ENCODE measurements around the gene ZNF888. TPM values are rescaled to one million over a fixed set of nuclear protein-coding genes. Genes with fewer than 3 reads are reported as not detected.

The ZNF888 gene
- total RNA-seq, 2 experiments from 2014 or later: 8.5 to 9.0 TPM

- H3K27ac ChIP-seq (ENCODE audit: low read depth, low read length, poor library complexity, severe bottlenecking): no peak overlapping the region
- H3K4me2 ChIP-seq (ENCODE audit: low read length): no peak overlapping the region
- no peaks in the 10 kb centered on the region for H3K9me2 ChIP-seq (ENCODE audit: insufficient read depth, low read length)
- TF ChIP-seq, protein P1, sequence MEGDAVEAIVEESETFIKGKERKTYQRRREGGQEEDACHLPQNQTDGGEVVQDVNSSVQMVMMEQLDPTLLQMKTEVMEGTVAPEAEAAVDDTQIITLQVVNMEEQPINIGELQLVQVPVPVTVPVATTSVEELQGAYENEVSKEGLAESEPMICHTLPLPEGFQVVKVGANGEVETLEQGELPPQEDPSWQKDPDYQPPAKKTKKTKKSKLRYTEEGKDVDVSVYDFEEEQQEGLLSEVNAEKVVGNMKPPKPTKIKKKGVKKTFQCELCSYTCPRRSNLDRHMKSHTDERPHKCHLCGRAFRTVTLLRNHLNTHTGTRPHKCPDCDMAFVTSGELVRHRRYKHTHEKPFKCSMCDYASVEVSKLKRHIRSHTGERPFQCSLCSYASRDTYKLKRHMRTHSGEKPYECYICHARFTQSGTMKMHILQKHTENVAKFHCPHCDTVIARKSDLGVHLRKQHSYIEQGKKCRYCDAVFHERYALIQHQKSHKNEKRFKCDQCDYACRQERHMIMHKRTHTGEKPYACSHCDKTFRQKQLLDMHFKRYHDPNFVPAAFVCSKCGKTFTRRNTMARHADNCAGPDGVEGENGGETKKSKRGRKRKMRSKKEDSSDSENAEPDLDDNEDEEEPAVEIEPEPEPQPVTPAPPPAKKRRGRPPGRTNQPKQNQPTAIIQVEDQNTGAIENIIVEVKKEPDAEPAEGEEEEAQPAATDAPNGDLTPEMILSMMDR (conservative IDR thresholded peaks at IDR 0.05; ENCODE audit: low read length): no peak
- TF ChIP-seq EZH2phosphoT487 (IDR thresholded peaks at IDR 0.05; ENCODE audit: borderline replicate concordance, low read depth, low read length): no peak
- ChIA-PET POLR2A (no interaction called here), CTCF (ENCODE audit: unreplicated experiment) (no interaction called here)
- no TSS peak for BruUV-seq (replicated peaks)
- H3K4me1 ChIP-seq (ENCODE audit: insufficient read depth, low read length, poor library complexity, severe bottlenecking): peaks cover 17% of the 10 kb centered on the region
- H3K4me3 ChIP-seq (ENCODE audit: low read depth, low read length, poor library complexity, severe bottlenecking): no peak overlapping the region
- no peaks in the 10 kb centered on the region for H4K20me1 ChIP-seq (ENCODE audit: insufficient read depth, low read length)
- H3K36me3 ChIP-seq (ENCODE audit: insufficient read depth, low read length): peaks cover 63% of the 10 kb centered on the region
- intact Hi-C loops (cut with micrococcal nuclease; ENCODE audit: unreplicated experiment): no loop called here
- peaks cover 18% of the 10 kb centered on the region; the same call in 1 of the 2 replicates for H3K79me2 ChIP-seq (ENCODE audit: insufficient read depth, low read depth, low read length)
- no peaks in the 10 kb centered on the region for H3K9me3 ChIP-seq (ENCODE audit: low read length)
- DNase-seq (ENCODE audit: low spot score): no peak
- H2AFZ ChIP-seq (ENCODE audit: low read length): no peak overlapping the region
Measured at GRCh38 chr19:52959613-52960295, 36.5 kb upstream of the ZNF888 start.

- intact Hi-C loops (cut with micrococcal nuclease; ENCODE audit: unreplicated experiment): no loop called here
- Histone ChIP-seq H3K36me3 (ENCODE audit: insufficient read depth, low read length) (peaks cover 81% of the 10 kb centered on the region), H3K79me2 (ENCODE audit: insufficient read depth, low read depth, low read length) (peaks cover 18% of the 10 kb centered on the region; the same call in 1 of the 2 replicates), H3K4me2 (ENCODE audit: low read length) (no peak overlapping the region), H3K9me2 (ENCODE audit: insufficient read depth, low read length) (no peaks in the 10 kb centered on the region), H3K4me1 (ENCODE audit: insufficient read depth, low read length, poor library complexity, severe bottlenecking) (peaks cover 9% of the 10 kb centered on the region), H2AFZ (ENCODE audit: low read length) (no peak overlapping the region), H3K4me3 (ENCODE audit: low read depth, low read length, poor library complexity, severe bottlenecking) (no peak overlapping the region), H4K20me1 (ENCODE audit: insufficient read depth, low read length) (no peaks in the 10 kb centered on the region), H3K9me3 (ENCODE audit: low read length) (0 out of 2 replicates have a peak, but pooled peaks cover 4% of the 10 kb centered on the region), H3K27ac (ENCODE audit: low read depth, low read length, poor library complexity, severe bottlenecking) (no peak overlapping the region)
- CTCF ChIA-PET (ENCODE audit: unreplicated experiment): no interaction called here
- no TSS peak for BruUV-seq (replicated peaks)
- POLR2A ChIA-PET: no interaction called here
- DNase-seq (ENCODE audit: low spot score): no peak
- TF ChIP-seq, protein P1 (conservative IDR thresholded peaks at IDR 0.05; ENCODE audit: low read length): no peak
- TF ChIP-seq EZH2phosphoT487 (IDR thresholded peaks at IDR 0.05; ENCODE audit: borderline replicate concordance, low read depth, low read length): no peak
Measured at GRCh38 chr19:52957591-52957990, 34.4 kb upstream of the ZNF888 start.

GRCh38 chr19:52956917-52957316 lies 33.7 kb upstream of the ZNF888 start:
- Histone ChIP-seq H3K36me3 (ENCODE audit: insufficient read depth, low read length) (peaks cover 88% of the 10 kb centered on the region), H4K20me1 (ENCODE audit: insufficient read depth, low read length) (no peaks in the 10 kb centered on the region), H2AFZ (ENCODE audit: low read length) (no peak overlapping the region), H3K27ac (ENCODE audit: low read depth, low read length, poor library complexity, severe bottlenecking) (no peak overlapping the region), H3K9me3 (ENCODE audit: low read length) (peaks cover 9% of the 10 kb centered on the region; the same call in 1 of the 2 replicates), H3K79me2 (ENCODE audit: insufficient read depth, low read depth, low read length) (peaks cover 13% of the 10 kb centered on the region; the same call in 1 of the 2 replicates), H3K4me1 (ENCODE audit: insufficient read depth, low read length, poor library complexity, severe bottlenecking) (peaks cover 8% of the 10 kb centered on the region), H3K4me2 (ENCODE audit: low read length) (no peak overlapping the region), H3K9me2 (ENCODE audit: insufficient read depth, low read length) (no peaks in the 10 kb centered on the region), H3K4me3 (ENCODE audit: low read depth, low read length, poor library complexity, severe bottlenecking) (no peak overlapping the region)
- BruUV-seq (replicated peaks): no TSS peak
- intact Hi-C loops (cut with micrococcal nuclease; ENCODE audit: unreplicated experiment): no loop called here
- ChIA-PET POLR2A (no interaction called here), CTCF (ENCODE audit: unreplicated experiment) (no interaction called here)
- TF ChIP-seq EZH2phosphoT487 (IDR thresholded peaks at IDR 0.05; ENCODE audit: borderline replicate concordance, low read depth, low read length): no peak
- TF ChIP-seq, protein P1 (conservative IDR thresholded peaks at IDR 0.05; ENCODE audit: low read length): no peak
- DNase-seq (ENCODE audit: low spot score): no peak

Measured in OCI-LY7 (cell line).